ENCODE data around the gene TSSC4. TPM values are rescaled to one million over a fixed set of nuclear protein-coding genes. Genes with fewer than 3 reads are reported as not detected.
A peak's percentile ranks its signal among the peaks of the same experiment; 100 is the strongest.

Gene TSSC4
- total and polyA plus RNA-seq, 2 of the 13 experiments (the other 11 are each of a cell fraction or from before 2014, with no cell fraction given) = 16.2 to 58.6 TPM

DNA sequence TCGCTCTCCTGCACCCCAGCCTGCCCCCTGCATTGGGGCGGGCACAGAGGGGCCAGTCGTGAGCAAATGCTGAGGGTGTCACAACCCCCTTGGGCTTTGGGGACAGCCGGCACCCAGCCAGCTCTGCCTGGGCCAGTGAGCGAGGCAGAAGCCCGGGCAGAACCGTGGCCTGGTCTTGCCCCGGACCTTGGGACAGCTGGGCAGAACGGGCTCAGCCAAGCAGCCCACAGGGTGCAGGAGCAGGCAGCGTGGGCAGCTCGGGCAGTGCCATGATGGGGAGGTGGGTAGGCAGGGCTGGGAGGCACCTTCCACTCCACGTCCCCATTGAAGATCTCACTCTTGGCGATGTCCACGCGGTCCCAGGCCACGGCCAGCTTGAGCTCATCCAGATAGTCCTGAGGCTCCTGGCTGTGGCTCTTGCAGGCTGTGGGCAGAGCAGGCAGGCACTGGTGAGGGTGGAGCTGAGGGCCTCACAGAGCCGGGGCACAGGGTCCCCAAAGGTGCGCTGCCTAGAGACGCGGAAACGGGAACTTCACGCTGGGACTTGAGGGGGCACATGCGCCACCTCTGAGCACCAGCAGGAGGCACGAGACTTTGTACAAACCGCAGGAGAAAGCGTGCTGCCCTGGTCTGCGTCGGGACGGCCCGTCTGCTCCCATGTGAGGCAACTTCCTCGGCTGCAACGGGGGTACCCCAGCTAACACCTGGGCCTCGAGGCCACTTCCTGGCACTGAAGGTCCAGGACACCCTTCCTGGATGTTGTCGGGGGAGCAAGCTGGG lies 15.2 kb downstream of the TSSC4 start:
- no peak overlapping the region for H3K4me3 ChIP-seq (replicated peaks in 1 of 3; ENCODE audit: insufficient read depth in 1 of 3, low read depth in 2 of 3, low read length in 3 of 3)
- no peaks in the 10 kb centered on the region for H4K20me1 ChIP-seq (ENCODE audit: insufficient read depth, low read length)
- no peak overlapping the region for H3K4me2 ChIP-seq (ENCODE audit: low read depth, low read length)
- ChIA-PET POLR2A (no interaction called here), CTCF (ENCODE audit: low intra/inter-chr PET ratio, low total read pairs) (interaction anchor here (1.6 kb wide), 1 partner anchor 110 kb away, joined by 3 read pairs; no protein-coding TSS in a partner anchor)
- 78% methylated on average over 15 of the region's 34 CpGs for WGBS (ENCODE audit: low lambda C conversion rate)
- no peaks in the 10 kb centered on the region for H3K36me3 ChIP-seq (replicated peaks in 1 of 2; ENCODE audit: control insufficient read depth in 1 of 2, insufficient read depth in 2 of 2, low read length in 2 of 2)
- peaks cover 0 to 1% of the 10 kb centered on the region in 2 experiments; a peak in 1 of 5 replicates for H3K27me3 ChIP-seq (ENCODE audit: control insufficient read depth in 1 of 2, insufficient read depth in 2 of 2, low read length in 2 of 2)
- H3K4me1 ChIP-seq (ENCODE audit: insufficient read depth, low read length) = peaks cover 33% of the 10 kb centered on the region
- ATAC-seq (no peak), FAIRE-seq (no peak), DNase-seq (ENCODE audit: low spot score) (no peak)
- H3K79me2 ChIP-seq (ENCODE audit: insufficient read depth, low read length) = no peaks in the 10 kb centered on the region
- no peaks in the 10 kb centered on the region for H3K9me3 ChIP-seq (ENCODE audit: low read length)
- in situ Hi-C loops (cut with HindIII; ENCODE audit: extremely low pct_ligation_motif_present, low pct_unique_long_range_greater_than_20kb) = loop anchor here (5.0 kb wide), 2 partner anchors 103 to 213 kb away; no protein-coding TSS in a partner anchor
- BruUV-seq (replicated peaks) = no TSS peak
- TF ChIP-seq MAFF (IDR thresholded peaks at IDR 0.05; ENCODE audit: low read depth, low read length) (no peak), ATRX (CRISPR knock-in tag; IDR thresholded peaks at IDR 0.05; ENCODE audit: borderline replicate concordance) (no peak), ZNF720 (CRISPR knock-in tag; IDR thresholded peaks at IDR 0.05) (no peak), ZNF674 (CRISPR knock-in tag; IDR thresholded peaks at IDR 0.05; ENCODE audit: low read depth) (no peak), NR2C2 (CRISPR knock-in tag; IDR thresholded peaks at IDR 0.05; ENCODE audit: borderline replicate concordance) (no peak)
- TF ChIP-seq, protein P1, sequence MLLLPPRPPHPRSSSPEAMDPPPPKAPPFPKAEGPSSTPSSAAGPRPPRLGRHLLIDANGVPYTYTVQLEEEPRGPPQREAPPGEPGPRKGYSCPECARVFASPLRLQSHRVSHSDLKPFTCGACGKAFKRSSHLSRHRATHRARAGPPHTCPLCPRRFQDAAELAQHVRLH (CRISPR knock-in tag; IDR thresholded peaks at IDR 0.05; ENCODE audit: borderline replicate concordance, low read depth) = no peak
- TF ChIP-seq, protein P2, sequence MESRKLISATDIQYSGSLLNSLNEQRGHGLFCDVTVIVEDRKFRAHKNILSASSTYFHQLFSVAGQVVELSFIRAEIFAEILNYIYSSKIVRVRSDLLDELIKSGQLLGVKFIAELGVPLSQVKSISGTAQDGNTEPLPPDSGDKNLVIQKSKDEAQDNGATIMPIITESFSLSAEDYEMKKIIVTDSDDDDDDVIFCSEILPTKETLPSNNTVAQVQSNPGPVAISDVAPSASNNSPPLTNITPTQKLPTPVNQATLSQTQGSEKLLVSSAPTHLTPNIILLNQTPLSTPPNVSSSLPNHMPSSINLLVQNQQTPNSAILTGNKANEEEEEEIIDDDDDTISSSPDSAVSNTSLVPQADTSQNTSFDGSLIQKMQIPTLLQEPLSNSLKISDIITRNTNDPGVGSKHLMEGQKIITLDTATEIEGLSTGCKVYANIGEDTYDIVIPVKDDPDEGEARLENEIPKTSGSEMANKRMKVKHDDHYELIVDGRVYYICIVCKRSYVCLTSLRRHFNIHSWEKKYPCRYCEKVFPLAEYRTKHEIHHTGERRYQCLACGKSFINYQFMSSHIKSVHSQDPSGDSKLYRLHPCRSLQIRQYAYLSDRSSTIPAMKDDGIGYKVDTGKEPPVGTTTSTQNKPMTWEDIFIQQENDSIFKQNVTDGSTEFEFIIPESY (CRISPR knock-in tag; IDR thresholded peaks at IDR 0.05) = peak; percentile 94
- TF ChIP-seq, protein P3, sequence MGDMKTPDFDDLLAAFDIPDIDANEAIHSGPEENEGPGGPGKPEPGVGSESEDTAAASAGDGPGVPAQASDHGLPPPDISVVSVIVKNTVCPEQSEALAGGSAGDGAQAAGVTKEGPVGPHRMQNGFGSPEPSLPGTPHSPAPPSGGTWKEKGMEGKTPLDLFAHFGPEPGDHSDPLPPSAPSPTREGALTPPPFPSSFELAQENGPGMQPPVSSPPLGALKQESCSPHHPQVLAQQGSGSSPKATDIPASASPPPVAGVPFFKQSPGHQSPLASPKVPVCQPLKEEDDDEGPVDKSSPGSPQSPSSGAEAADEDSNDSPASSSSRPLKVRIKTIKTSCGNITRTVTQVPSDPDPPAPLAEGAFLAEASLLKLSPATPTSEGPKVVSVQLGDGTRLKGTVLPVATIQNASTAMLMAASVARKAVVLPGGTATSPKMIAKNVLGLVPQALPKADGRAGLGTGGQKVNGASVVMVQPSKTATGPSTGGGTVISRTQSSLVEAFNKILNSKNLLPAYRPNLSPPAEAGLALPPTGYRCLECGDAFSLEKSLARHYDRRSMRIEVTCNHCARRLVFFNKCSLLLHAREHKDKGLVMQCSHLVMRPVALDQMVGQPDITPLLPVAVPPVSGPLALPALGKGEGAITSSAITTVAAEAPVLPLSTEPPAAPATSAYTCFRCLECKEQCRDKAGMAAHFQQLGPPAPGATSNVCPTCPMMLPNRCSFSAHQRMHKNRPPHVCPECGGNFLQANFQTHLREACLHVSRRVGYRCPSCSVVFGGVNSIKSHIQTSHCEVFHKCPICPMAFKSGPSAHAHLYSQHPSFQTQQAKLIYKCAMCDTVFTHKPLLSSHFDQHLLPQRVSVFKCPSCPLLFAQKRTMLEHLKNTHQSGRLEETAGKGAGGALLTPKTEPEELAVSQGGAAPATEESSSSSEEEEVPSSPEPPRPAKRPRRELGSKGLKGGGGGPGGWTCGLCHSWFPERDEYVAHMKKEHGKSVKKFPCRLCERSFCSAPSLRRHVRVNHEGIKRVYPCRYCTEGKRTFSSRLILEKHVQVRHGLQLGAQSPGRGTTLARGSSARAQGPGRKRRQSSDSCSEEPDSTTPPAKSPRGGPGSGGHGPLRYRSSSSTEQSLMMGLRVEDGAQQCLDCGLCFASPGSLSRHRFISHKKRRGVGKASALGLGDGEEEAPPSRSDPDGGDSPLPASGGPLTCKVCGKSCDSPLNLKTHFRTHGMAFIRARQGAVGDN (CRISPR knock-in tag; IDR thresholded peaks at IDR 0.05) = peak; percentile 27; the same call in 1 of the 2 replicates
- intact Hi-C loops (cut with micrococcal nuclease; ENCODE audit: unreplicated experiment) = no loop called here
- no peak overlapping the region for H3K9ac ChIP-seq (ENCODE audit: insufficient read depth, low read depth, low read length)
- H2AFZ ChIP-seq (ENCODE audit: low read length) = no peak overlapping the region
- no peak overlapping the region for H3K27ac ChIP-seq (ENCODE audit: extremely low read length, insufficient read depth, low read length)

Data from HepG2 (cell line).